OCI-LY1 (cell line): ENCODE measurements around the gene ARL15.

Experiments
- EZH2 ChIP-seq: fragments of 200-600 bp; sonication (generic), shearing (Covaris generic); IDR thresholded peaks from 2 replicates; pipeline ENCODE4 v1.8.0; 2017; ENCODE audit warnings: borderline replicate concordance, mixed run types, mild to moderate bottlenecking, antibody characterized with exemption, low read length, moderate library complexity, mixed read lengths
- TF ChIP-seq, protein P1 (sequence below): fragments of 200-600 bp; sonication (generic), shearing (Covaris generic); IDR thresholded peaks from 2 replicates; pipeline ENCODE4 v1.5.1; 2017; ENCODE audit warnings: mild to moderate bottlenecking, antibody characterized with exemption, low read length, moderate library complexity, mixed read lengths

GRCh38 chr5:54171645-54172384, 138.6 kb downstream of the ARL15 start:
- TF ChIP-seq, protein P1, sequence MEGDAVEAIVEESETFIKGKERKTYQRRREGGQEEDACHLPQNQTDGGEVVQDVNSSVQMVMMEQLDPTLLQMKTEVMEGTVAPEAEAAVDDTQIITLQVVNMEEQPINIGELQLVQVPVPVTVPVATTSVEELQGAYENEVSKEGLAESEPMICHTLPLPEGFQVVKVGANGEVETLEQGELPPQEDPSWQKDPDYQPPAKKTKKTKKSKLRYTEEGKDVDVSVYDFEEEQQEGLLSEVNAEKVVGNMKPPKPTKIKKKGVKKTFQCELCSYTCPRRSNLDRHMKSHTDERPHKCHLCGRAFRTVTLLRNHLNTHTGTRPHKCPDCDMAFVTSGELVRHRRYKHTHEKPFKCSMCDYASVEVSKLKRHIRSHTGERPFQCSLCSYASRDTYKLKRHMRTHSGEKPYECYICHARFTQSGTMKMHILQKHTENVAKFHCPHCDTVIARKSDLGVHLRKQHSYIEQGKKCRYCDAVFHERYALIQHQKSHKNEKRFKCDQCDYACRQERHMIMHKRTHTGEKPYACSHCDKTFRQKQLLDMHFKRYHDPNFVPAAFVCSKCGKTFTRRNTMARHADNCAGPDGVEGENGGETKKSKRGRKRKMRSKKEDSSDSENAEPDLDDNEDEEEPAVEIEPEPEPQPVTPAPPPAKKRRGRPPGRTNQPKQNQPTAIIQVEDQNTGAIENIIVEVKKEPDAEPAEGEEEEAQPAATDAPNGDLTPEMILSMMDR = no peak
- no peak for TF ChIP-seq EZH2
